DMS114 treated with DMSO at 0.1 percent for 48 hours (cell line): ENCODE results near the gene SALL3.

Experiments used
- DNase-seq: peaks from one replicate; lab custom pipeline; 2025; ENCODE audit not compliant: unreplicated experiment; lab: John Stamatoyannopoulos, UW

Gene SALL3

DNA sequence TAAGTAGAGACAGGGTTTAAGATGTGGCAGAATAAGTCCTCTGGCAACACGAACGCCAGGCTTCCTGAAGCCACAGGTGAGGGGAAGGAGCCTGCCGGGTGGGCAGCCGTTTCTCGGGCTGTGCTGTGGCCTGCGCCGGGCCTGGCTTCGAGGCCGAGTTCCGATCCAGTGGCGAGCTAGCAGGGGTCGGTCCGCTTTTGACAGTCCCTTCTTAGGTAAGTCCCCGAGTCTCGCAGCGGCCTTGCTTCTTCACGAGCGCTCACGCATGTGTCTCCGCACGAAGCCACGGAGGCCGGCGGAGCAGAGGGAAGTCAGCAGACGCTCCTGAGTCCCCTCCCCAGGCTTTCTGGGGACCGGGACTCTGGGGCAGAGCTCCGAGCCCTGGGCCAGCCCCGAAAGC lies 26.0 kb downstream of the SALL3 start:
- no peak for DNase-seq

DNA sequence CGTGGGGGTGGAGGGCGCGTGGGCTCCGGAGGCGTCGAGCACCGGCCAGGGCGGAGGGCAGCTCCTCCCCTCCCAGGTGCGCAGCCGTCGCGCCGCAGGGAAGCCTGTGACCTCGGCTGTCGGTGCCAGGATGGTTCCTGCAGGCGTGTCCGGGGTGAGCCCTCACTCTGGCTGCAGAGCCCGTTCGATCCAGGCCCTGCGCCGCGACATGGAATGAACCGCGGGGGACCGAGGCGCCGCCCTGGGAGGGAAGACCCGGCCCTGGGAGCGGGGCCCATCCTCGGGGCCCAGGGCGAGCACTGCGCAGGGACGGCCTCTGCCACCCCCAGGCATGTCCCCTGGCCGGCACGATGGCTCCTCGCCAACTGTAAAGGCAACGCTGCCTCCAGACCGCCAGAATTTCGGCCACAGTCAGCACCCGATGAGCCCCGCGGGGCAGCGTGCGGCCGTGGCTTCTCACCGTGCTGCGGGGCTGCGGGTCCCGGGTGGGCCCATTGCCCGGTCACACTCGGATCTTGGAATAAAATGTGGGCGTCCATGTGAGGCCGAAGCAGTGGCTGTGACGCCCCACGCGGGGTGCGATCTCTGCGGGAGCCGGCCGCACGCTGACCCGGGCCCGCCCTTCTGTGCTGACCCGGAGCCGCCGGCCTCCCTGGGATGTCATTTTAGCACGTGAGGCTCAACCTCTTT lies 26.6 kb downstream of the SALL3 start:
- no peak for DNase-seq

GRCh38 chr18:79007440-79007839 lies 27.8 kb downstream of the SALL3 start:
- DNase-seq, result no peak

DNA sequence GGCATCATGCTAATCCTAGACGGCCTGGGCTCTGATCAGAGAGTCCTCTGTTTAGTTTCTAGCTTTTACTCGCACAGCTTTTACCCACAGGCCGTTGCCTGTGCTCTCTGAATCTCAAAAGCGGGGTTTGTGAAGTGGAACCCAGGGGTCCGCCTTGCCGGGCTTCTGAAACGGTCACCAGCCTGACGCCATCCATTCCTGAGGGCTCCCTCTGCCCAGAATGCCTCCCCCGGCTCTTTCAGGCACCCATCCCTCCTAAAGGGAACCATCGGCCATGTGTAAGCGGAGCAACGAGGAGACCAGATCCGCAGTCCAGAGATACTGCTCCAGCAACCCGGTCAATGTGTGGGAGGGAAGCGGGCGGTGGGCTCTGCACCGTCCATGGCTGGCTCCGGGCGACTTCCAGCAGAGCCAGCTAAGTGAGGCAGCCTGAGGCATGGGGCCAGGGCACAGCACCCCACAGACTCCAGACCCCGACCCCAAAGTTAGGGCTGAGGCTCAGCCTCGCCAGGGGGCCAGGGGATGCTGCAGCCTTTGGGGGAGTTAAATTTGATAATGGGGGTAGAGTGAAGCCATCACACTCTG lies 28.8 kb downstream of the SALL3 start:
- DNase-seq, result no peak

GRCh38 chr18:79010802-79011201 lies 31.2 kb downstream of the SALL3 start:
- no peak for DNase-seq

GRCh38 chr18:79011300-79011870 lies 31.8 kb downstream of the SALL3 start:
- no peak for DNase-seq

DNA sequence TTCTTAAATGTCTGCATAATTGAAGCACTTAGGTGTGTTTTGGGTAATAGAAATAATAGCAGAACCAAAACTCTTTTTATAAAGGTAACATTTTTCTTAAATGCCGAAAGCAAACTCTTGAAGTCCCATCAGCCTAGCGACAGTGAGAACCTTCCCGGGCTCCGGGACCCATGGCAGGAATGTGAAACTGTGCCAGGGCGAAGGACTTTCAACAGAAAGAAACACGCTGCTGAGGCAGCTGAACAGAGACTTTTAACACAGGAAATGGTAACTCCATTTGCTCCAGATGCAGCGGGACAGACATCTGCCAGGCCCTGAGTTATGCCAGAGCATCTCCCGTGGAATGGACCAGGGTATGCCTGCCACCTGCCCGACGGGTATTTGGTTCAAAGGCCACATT lies 34.3 kb downstream of the SALL3 start:
- DNase-seq, result no peak

- DNase-seq, result no peak
These were observed 39.3 kb downstream of the SALL3 start for GRCh38 chr18:79018911-79019310.

DNA sequence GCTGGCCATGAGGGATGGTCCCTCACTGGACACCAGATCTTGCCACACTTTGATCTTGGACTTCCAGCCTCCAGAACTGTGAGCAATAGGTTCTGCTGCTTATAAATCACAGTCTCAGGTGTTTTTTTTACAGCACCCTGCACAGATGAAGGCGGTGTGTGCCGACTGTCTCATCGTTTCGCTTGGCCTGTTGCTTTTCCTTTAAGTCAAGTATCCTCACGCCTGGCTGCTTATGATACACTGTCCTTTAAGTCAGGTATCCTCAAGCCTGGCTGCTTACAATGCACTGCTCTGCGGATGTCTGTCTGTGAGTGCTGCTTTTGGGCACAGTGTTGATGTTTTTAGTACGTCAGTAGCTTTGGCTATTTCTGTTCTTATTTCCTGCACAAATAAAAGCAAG lies 40.3 kb downstream of the SALL3 start:
- DNase-seq, result no peak

DNA sequence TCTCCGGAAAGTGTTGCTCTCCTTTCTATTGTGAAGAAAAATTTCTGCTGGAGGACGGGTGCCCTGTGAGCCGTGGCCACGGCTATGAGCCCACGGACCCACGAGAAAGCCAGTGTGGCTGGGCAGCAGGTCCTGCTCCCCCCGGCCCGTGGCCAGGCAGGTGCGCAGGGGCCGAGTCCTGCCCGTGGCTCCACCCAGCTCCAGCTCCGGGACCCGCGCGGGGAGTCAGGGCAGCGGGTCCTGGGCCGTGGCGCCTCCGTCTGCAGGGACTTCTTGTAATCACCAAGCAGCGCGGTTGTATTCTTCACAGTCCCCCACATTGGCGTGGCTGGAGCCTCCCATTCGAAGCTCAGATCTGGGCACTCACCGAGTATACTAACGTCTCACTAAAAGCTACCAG lies 43.0 kb downstream of the SALL3 start:
- no peak for DNase-seq

DNA sequence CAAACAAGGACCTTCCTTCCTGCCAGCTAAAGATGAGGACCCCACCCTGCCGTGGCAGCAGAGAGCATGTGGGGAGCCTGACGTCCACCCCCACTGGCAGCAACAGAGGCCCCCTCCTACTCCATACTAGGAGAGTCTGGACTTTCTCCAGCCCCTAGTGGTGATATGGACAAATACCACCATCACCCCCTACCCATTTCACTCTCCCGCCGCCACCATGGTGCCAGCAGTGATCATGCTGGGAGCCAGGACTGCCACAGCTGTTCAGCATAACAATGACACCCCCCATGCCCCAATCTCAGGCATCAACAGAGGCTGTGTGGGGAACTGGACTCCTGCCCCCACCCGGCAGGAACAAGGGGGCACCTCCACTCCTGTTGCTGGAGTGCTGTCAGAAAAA lies 46.9 kb downstream of the SALL3 start:
- DNase-seq, result no peak

DNA sequence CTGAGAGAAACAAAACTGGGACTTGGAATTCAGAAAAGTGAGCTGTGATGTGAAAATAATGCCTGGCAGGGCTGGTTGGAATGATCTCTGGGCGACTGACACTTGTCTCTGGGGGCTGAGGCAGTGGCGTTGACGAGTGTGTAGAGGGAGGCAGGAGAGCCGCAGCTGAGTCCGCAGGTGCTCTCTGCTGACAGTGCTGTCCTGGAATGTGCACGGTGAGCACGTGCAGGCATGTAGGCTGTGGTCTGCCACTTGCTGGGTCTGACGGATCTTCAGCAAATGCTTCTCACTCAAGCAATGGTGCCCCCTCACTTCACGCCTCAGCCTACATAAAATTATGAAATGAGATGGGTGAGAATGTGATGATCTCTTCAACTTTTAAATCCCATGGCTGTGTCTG lies 51.1 kb downstream of the SALL3 start:
- no peak for DNase-seq

- DNase-seq, result no peak
These were observed 62.7 kb downstream of the SALL3 start for GRCh38 chr18:79042276-79042675.

DNA sequence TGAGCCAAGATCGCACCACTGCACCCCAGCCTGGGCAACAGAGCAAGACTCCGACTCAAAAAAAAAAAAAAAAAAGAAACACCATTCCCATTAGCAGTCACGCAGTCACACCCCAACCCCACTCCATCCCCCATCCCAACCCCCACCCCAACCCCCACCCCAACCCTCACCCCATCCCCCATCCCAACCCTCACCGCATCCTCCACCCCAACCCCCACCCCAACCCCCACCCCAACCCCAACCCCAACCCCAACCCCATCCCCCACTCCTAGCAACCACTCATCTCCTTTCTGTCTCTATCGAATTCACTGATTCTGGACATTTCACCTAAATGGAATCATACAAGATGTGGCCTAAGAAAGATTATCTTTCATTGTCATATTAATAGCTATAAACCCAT lies 63.7 kb downstream of the SALL3 start:
- no peak for DNase-seq

GRCh38 chr18:79046522-79046921 lies 66.9 kb downstream of the SALL3 start:
- DNase-seq, result no peak

- no peak for DNase-seq
These were observed 68.1 kb downstream of the SALL3 start for GRCh38 chr18:79047556-79048244.

DNA sequence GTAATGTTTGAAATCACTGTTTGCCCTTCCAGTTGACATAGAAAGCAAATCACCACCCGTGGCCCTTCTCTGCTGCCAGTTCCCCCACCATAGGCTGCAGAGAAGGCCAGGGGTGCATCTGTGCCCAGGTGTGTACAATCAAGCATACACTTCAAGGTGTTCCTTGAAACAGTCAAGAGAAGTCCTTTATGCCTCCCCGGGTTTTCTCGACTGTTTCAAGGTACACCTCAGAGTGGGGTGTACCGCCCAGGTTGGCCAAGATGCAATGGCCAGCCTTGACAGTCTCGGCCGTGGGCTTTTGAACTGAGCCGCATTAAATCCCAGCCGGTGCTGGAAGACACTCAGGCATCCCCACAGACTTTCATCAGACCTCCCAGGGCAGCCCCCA lies 68.6 kb downstream of the SALL3 start:
- no peak for DNase-seq

DNA sequence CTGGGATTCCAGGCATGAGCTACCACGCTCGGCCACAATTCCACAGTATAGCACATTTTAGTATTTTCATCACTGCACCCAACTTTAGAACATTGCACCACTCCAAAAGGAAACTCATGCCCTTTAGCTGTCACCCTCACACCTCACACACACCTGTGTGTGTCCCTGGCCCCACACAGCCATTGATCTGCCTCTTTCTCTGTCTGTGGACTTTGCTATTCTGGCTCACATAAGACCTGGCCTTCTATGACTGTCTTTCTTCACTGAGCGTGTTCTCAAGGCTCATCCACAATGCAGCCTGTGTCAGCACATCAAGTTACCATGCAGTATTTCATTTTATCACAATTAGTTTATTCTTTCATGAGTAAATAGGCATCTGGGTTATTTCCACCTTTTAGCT lies 69.9 kb downstream of the SALL3 start:
- no peak for DNase-seq
